Lower leg skin (tissue), 4 donors: ENCODE data around the gene CHAT. TPM values are rescaled to one million over a fixed set of nuclear protein-coding genes. Genes with fewer than 3 reads are reported as not detected.

ENCODE experiments used
- DNase-seq, 2 donors: peaks; one replicate each; pipeline ENCODE4 v3.0.0-alpha.2; 2019; ENCODE audit warnings: low spot score in 2 of 2
- H3K4me3 ChIP-seq: fragments of 200-600 bp; sonication (generic); 2 replicates; pipeline ENCODE4 v1.5.1; 2017; ENCODE audit warnings: mild to moderate bottlenecking, low read depth; ENCODE audit not compliant: poor library complexity, severe bottlenecking
- CTCF ChIP-seq, 3 donors: fragments of 450-650 bp; IDR thresholded peaks; one replicate each; pipeline ENCODE4 v1.5.1; 2016; ENCODE audit warnings: antibody characterized with exemption in 3 of 3, mild to moderate bottlenecking in 3 of 3, moderate library complexity in 2 of 3
- POLR2A ChIP-seq, 2 donors: fragments of 450-650 bp; IDR thresholded peaks; one replicate each; pipeline ENCODE4 v1.6.1; 2016 to 2017; ENCODE audit warnings: antibody characterized with exemption in 2 of 2, mild to moderate bottlenecking in 1 of 2, moderate library complexity in 1 of 2
- WGBS, 2 donors: methylation state at CpG; one replicate each; pipeline ENCODE4 v1.1.5; 2018; 5-methylcytosine and 5-hydroxymethylcytosine counted together
- intact Hi-C: fragments of 100-400 bp; cut with DNase I; formaldehyde crosslinking; loops from one replicate; pipeline ENCODE4 v1.15.0; 2023; ENCODE audit warnings: low total_unique reads
- total RNA-seq, 4 donors: library from RNA; depleted of rRNA; stranded (reverse); fragments of >200 nt; gene quantifications; one replicate each; pipeline ENCODE4 v1.1.0, GENCODE V29; 2016

CHAT gene
- total RNA-seq, 4 donors from 2014 or later = not detected

GRCh38 chr10:49619613-49620012 lies 5.8 kb downstream of the CHAT start:
- no peak for TF ChIP-seq CTCF (IDR thresholded peaks at IDR 0.05)
- no peak for TF ChIP-seq POLR2A (IDR thresholded peaks at IDR 0.05)
- no peak overlapping the region for H3K4me3 ChIP-seq
- 65 to 74% methylated on average over 10 of the region's 10 CpGs for WGBS, 2 donors
- DNase-seq = peak in 1 of 2 donors; percentile 45
- intact Hi-C loops = no loop called here

GRCh38 chr10:49620286-49620810 lies 6.5 kb downstream of the CHAT start:
- 82 to 85% methylated on average over 12 of the region's 12 CpGs for WGBS, 2 donors
- TF ChIP-seq POLR2A (IDR thresholded peaks at IDR 0.05) (no peak), CTCF (IDR thresholded peaks at IDR 0.05) (no peak)
- intact Hi-C loops = no loop called here

GRCh38 chr10:49620841-49621378 lies 7.1 kb downstream of the CHAT start:
- peak in 1 of 2 donors; percentile 73 for DNase-seq
- 47 to 52% methylated on average over 6 of the region's 6 CpGs for WGBS, 2 donors
- no peak overlapping the region for H3K4me3 ChIP-seq
- intact Hi-C loops = no loop called here
- TF ChIP-seq CTCF (IDR thresholded peaks at IDR 0.05) (no peak), POLR2A (IDR thresholded peaks at IDR 0.05) (no peak)

More at GRCh38 chr10:49620286-49620810, 6.5 kb downstream of the CHAT start:
- DNase-seq = peak in 1 of 2 donors; percentile 76
- H3K4me3 ChIP-seq = no peak overlapping the region

- H3K4me3 ChIP-seq = no peak overlapping the region
- TF ChIP-seq CTCF (IDR thresholded peaks at IDR 0.05) (no peak), POLR2A (IDR thresholded peaks at IDR 0.05) (no peak)
- DNase-seq = peak in 1 of 2 donors; percentile 76
- intact Hi-C loops = no loop called here
- WGBS, 2 donors = 57 to 58% methylated on average over 6 of the region's 6 CpGs
Measured at GRCh38 chr10:49621561-49621960, 7.7 kb downstream of the CHAT start.

- no peak overlapping the region for H3K4me3 ChIP-seq
- intact Hi-C loops = no loop called here
- WGBS, 2 donors = 71 to 73% methylated on average over 11 of the region's 11 CpGs
- no peak for TF ChIP-seq POLR2A (IDR thresholded peaks at IDR 0.05)
- peak in 1 of 2 donors; percentile 56 for DNase-seq
Measured at GRCh38 chr10:49622426-49623425, 8.9 kb downstream of the CHAT start.

GRCh38 chr10:49624629-49625028 lies 10.8 kb downstream of the CHAT start:
- DNase-seq = no peak
- TF ChIP-seq POLR2A (IDR thresholded peaks at IDR 0.05) (no peak), CTCF (IDR thresholded peaks at IDR 0.05) (no peak)
- 65 to 73% methylated on average over 5 of the region's 5 CpGs for WGBS, 2 donors
- intact Hi-C loops = no loop called here
- no peak overlapping the region for H3K4me3 ChIP-seq
